Esophagus squamous epithelium (tissue), 4 donors: ENCODE data around the gene ALX3.

Experiments used
- POLR2A ChIP-seq, 4 donors: fragments of 450-650 bp; IDR thresholded peaks; one replicate each; pipeline ENCODE4 v1.6.1; 2017; ENCODE audit warnings: antibody characterized with exemption in 4 of 4, mild to moderate bottlenecking in 4 of 4, moderate library complexity in 3 of 4
- TF ChIP-seq, protein P1 (sequence below), 6 experiments: fragments of 450-650 bp in 4 of 6; fragments of 200-600 bp in 2 of 6; sonication (generic) in 2 of 6; IDR thresholded peaks; one replicate each; pipeline ENCODE4 v1.5.1; 2016 to 2019; ENCODE audit warnings: antibody characterized with exemption in 6 of 6, mild to moderate bottlenecking in 4 of 6, moderate library complexity in 4 of 6

DNA sequence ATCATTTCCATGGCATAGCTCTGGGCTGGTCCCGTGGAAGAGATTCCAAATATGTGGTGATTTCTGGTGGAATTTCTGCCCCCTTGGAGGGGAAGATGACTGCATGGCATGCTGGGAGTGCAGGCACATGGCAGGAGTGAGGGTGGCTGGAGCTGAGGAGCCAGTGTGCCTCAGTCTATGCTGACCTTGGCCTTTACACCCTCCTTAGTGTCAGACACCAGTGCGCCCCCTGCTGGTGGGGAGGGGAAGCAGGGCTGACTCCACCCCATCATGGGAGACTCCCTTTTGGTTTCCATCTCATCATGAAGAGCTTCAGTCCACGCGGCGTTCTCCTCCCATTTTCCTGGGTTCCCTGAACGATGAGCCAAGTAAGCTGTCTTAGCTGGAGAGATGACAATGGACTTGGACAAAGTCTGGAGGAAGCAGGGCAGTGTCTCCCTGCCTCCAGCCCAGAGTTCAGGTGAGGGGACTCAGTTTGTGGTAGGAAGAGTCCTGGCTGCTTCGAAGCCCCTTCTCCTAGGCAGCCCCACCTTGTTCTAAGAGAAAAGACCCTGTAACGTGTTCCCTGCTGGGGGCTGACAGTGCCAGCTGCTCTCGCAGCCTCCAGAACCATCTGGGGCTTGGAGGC is 10.3 kb downstream of the ALX3 start:
- TF ChIP-seq, protein P1, sequence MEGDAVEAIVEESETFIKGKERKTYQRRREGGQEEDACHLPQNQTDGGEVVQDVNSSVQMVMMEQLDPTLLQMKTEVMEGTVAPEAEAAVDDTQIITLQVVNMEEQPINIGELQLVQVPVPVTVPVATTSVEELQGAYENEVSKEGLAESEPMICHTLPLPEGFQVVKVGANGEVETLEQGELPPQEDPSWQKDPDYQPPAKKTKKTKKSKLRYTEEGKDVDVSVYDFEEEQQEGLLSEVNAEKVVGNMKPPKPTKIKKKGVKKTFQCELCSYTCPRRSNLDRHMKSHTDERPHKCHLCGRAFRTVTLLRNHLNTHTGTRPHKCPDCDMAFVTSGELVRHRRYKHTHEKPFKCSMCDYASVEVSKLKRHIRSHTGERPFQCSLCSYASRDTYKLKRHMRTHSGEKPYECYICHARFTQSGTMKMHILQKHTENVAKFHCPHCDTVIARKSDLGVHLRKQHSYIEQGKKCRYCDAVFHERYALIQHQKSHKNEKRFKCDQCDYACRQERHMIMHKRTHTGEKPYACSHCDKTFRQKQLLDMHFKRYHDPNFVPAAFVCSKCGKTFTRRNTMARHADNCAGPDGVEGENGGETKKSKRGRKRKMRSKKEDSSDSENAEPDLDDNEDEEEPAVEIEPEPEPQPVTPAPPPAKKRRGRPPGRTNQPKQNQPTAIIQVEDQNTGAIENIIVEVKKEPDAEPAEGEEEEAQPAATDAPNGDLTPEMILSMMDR (IDR thresholded peaks at IDR 0.05), result peak; percentile 46 to 78 (median 62)
- no peak for TF ChIP-seq POLR2A (IDR thresholded peaks at IDR 0.05)
